IMR-90 (cell line): Measurements from ENCODE around the gene ZNF594. TPM values are rescaled to one million over a fixed set of nuclear protein-coding genes. Genes with fewer than 3 reads are reported as not detected.
"Not testable (repeated sequence)": the region's sequence is repeated elsewhere in the genome, so short reads cannot be mapped to it uniquely, and the experiment has no call there.

Experiments
- ATAC-seq: fragments of 200-7000 bp; cut with Tn5 transposase; 2 replicates; pipeline ENCODE4 v1.9.1; 2020; ENCODE audit warnings: low read depth, mild to moderate bottlenecking, moderate library complexity
- BruUV-seq: library from RNA; stranded (reverse); fragments of 400-500 nt; replicated peaks from 2 replicates; lab custom pipeline; 2021; lab: Mats Ljungman, UMichigan
- CTCF ChIA-PET: fragments of 300-600 bp; formaldehyde crosslinking; extraction: SDS; loops from one replicate; lab custom pipeline; 2021; ENCODE audit warnings: antibody characterized with exemption; lab: Yijun Ruan, JAX
- POLR2A ChIA-PET: fragments of 300-600 bp; sonication (Branson Sonifier 250); formaldehyde crosslinking; loops from one replicate; lab custom pipeline; 2022; ENCODE audit warnings: antibody characterized with exemption; ENCODE audit not compliant: unreplicated experiment; lab: Charles Lee
- DNase-seq: peaks from one replicate; pipeline ENCODE4 v3.0.0; 2013
- H2AFZ ChIP-seq: replicated peaks from 2 replicates; pipeline ENCODE3; 2013; ENCODE audit warnings: low read length, mild to moderate bottlenecking; ENCODE audit not compliant: poor library complexity
- H2AK5ac ChIP-seq: 2 replicates; pipeline ENCODE4 v1.6.1; 2013; ENCODE audit warnings: low read depth, low read length, inconsistent platforms
- H2AK9ac ChIP-seq: replicated peaks from 2 replicates; pipeline ENCODE3; 2013; ENCODE audit warnings: mild to moderate bottlenecking, low read depth, low read length, moderate library complexity; ENCODE audit not compliant: poor library complexity
- H2BK120ac ChIP-seq: 2 replicates; pipeline ENCODE4 v1.6.1; 2013; ENCODE audit warnings: low read depth, low read length, inconsistent platforms
- H2BK15ac ChIP-seq: 3 replicates; pipeline ENCODE4 v1.6.1; 2013; ENCODE audit warnings: low read depth, low read length, inconsistent platforms
- H2BK20ac ChIP-seq: 2 replicates; pipeline ENCODE4 v1.6.1; 2013; ENCODE audit warnings: low read depth, mild to moderate bottlenecking, inconsistent platforms, low read length, moderate library complexity
- H2BK5ac ChIP-seq: 2 replicates; pipeline ENCODE4 v1.6.1; 2013; ENCODE audit warnings: mild to moderate bottlenecking, low read depth, low read length, inconsistent platforms; ENCODE audit not compliant: poor library complexity, severe bottlenecking
- H3K14ac ChIP-seq: replicated peaks from 2 replicates; pipeline ENCODE4 v1.6.1; 2013; ENCODE audit warnings: low read depth, low read length, inconsistent platforms
- H3K18ac ChIP-seq: 2 replicates; pipeline ENCODE4 v1.6.1; 2013; ENCODE audit warnings: low read depth, low read length, control low read depth
- H3K23ac ChIP-seq: 2 replicates; pipeline ENCODE4 v1.6.1; 2013; ENCODE audit warnings: low read depth, low read length, inconsistent platforms
- H3K27ac ChIP-seq: 2 replicates; pipeline ENCODE4 v1.5.1; 2013; ENCODE audit warnings: mild to moderate bottlenecking, control low read depth, low read length; ENCODE audit not compliant: insufficient read depth
- H3K27me3 ChIP-seq: 2 replicates; pipeline ENCODE4 v1.6.1; 2013; ENCODE audit warnings: low read length; ENCODE audit not compliant: control insufficient read depth, insufficient read depth
- H3K36me3 ChIP-seq: 2 replicates; pipeline ENCODE4 v1.6.1; 2013; ENCODE audit warnings: low read length, mixed read lengths; ENCODE audit not compliant: control insufficient read depth, insufficient read depth
- H3K4ac ChIP-seq: 2 replicates; pipeline ENCODE4 v1.6.1; 2013; ENCODE audit warnings: low read depth, low read length, inconsistent platforms
- H3K4me1 ChIP-seq: 2 replicates; pipeline ENCODE4 v1.6.1; 2013; ENCODE audit warnings: low read length, mixed read lengths; ENCODE audit not compliant: control insufficient read depth, insufficient read depth
- H3K4me2 ChIP-seq: 2 replicates; pipeline ENCODE4 v1.6.1; 2013; ENCODE audit warnings: low read depth, mild to moderate bottlenecking, control low read depth, low read length, moderate library complexity
- H3K4me3 ChIP-seq: 2 replicates; pipeline ENCODE4 v1.5.1; 2013; ENCODE audit warnings: low read depth, mild to moderate bottlenecking, control low read depth, low read length, moderate library complexity; ENCODE audit not compliant: insufficient read depth
- H3K56ac ChIP-seq: 2 replicates; pipeline ENCODE4 v1.6.1; 2013; ENCODE audit warnings: low read length, inconsistent platforms; ENCODE audit not compliant: insufficient read depth; ENCODE audit errors: extremely low read depth
- H3K79me1 ChIP-seq, 2 experiments: 2 replicates each; pipeline ENCODE4 v1.6.1; 2013; ENCODE audit warnings: low read length in 2 of 2, inconsistent platforms in 1 of 2, low read depth in 1 of 2
- H3K9ac ChIP-seq: 2 replicates; pipeline ENCODE4 v1.6.1; 2013; ENCODE audit warnings: low read depth, low read length, control low read depth
- H3K9me1 ChIP-seq: 2 replicates; pipeline ENCODE4 v1.6.1; 2013; ENCODE audit warnings: low read length, inconsistent platforms; ENCODE audit not compliant: insufficient read depth
- H3K9me3 ChIP-seq: 2 replicates; pipeline ENCODE4 v1.6.1; 2013; ENCODE audit warnings: low read length; ENCODE audit not compliant: control insufficient read depth, insufficient read depth
- H4K20me1 ChIP-seq: 2 replicates; pipeline ENCODE4 v1.6.1; 2013; ENCODE audit warnings: low read length, inconsistent platforms; ENCODE audit not compliant: insufficient read depth
- H4K5ac ChIP-seq: 2 replicates; pipeline ENCODE4 v1.6.1; 2013; ENCODE audit warnings: mild to moderate bottlenecking, low read depth, low read length, control low read depth
- H4K8ac ChIP-seq, 2 experiments: 2 replicates each; pipeline ENCODE4 v1.6.1; 2013; ENCODE audit warnings: low read depth in 2 of 2, low read length in 2 of 2, control low read depth in 1 of 2, inconsistent platforms in 1 of 2
- H4K91ac ChIP-seq: 2 replicates; pipeline ENCODE4 v1.6.1; 2013; ENCODE audit warnings: low read depth, low read length, inconsistent platforms; ENCODE audit not compliant: insufficient read depth
- WGBS, 2 experiments: methylation state at CpG; one replicate each; pipeline versions ENCODE4 v1.1.5 to v1.1.7; 2013; ENCODE audit warnings: missing lambda C conversion rate in 2 of 2; ENCODE audit not compliant: insufficient read length in 1 of 2; ENCODE audit errors: extremely low coverage in 2 of 2; 5-methylcytosine and 5-hydroxymethylcytosine counted together
- dilution Hi-C: fragments of 300-500 bp; cut with HindIII; formaldehyde crosslinking; loops from one replicate; pipeline ENCODE4 v1.14.3; 2018; ENCODE audit warnings: low sequenced_read_pairs; ENCODE audit not compliant: unreplicated experiment
- in situ Hi-C: fragments of 300-500 bp; cut with MboI; formaldehyde crosslinking; loops from 3 replicates; pipeline ENCODE4 v1.14.3; 2019; ENCODE audit warnings: low sequenced_read_pairs, inconsistent platforms, mixed read lengths
- intact Hi-C: fragments of 100-400 bp; cut with micrococcal nuclease; formaldehyde crosslinking; loops from 2 replicates; pipeline ENCODE4 v1.10.0; 2022
- polyA plus RNA-seq, 3 experiments: library from polyadenylated mRNA; depleted of rRNA; stranded (reverse); fragments of >200 nt; gene quantifications; 2 replicates each; pipeline ENCODE4 v1.2.3, GENCODE V29; 2012; ENCODE audit warnings: low replicate concordance in 1 of 3
- total RNA-seq: library from RNA; depleted of rRNA; stranded (reverse); fragments of >200 nt; gene quantifications from 2 replicates; pipeline ENCODE4 v1.2.3, GENCODE V29; 2012

The ZNF594 gene
- total and polyA plus RNA-seq, 2 of the 4 experiments (the other 2 are of a cell fraction) = 2.5 to 7.2 TPM

GRCh38 chr17:5134571-5134970 lies 57.1 kb downstream of the ZNF594 start:
- 80% methylated on average over 1 of the region's 11 CpGs; no CpG with 5 or more reads in 1 of the 2 experiments for WGBS, 2 experiments
- H4K5ac ChIP-seq, H2BK5ac ChIP-seq, H2AFZ ChIP-seq, dilution Hi-C loops, H3K9me1 ChIP-seq, CTCF ChIA-PET, H2AK9ac ChIP-seq, H3K14ac ChIP-seq, H3K56ac ChIP-seq, H3K4me3 ChIP-seq, H3K23ac ChIP-seq, H2AK5ac ChIP-seq, H3K4me1 ChIP-seq, H3K4ac ChIP-seq, H4K91ac ChIP-seq, H2BK15ac ChIP-seq, H2BK120ac ChIP-seq, H3K4me2 ChIP-seq, BruUV-seq, POLR2A ChIA-PET, H3K9me3 ChIP-seq, H4K8ac ChIP-seq, H3K27me3 ChIP-seq, H2BK20ac ChIP-seq, H4K20me1 ChIP-seq, H3K27ac ChIP-seq, intact Hi-C loops, H3K18ac ChIP-seq, H3K79me1 ChIP-seq, H3K36me3 ChIP-seq, DNase-seq, in situ Hi-C loops, ATAC-seq, H3K9ac ChIP-seq: not testable (repeated sequence)

- H3K56ac ChIP-seq, H3K36me3 ChIP-seq, H3K79me1 ChIP-seq, H4K5ac ChIP-seq, H3K4ac ChIP-seq, H2AK9ac ChIP-seq, BruUV-seq, H3K18ac ChIP-seq, H3K14ac ChIP-seq, H3K9ac ChIP-seq, H2BK120ac ChIP-seq, CTCF ChIA-PET, H2BK15ac ChIP-seq, H3K4me1 ChIP-seq, H2AK5ac ChIP-seq, H4K8ac ChIP-seq, H2BK20ac ChIP-seq, POLR2A ChIA-PET, ATAC-seq, H2BK5ac ChIP-seq, H4K20me1 ChIP-seq, H3K9me1 ChIP-seq, H3K4me2 ChIP-seq, H3K4me3 ChIP-seq, intact Hi-C loops, H2AFZ ChIP-seq, H3K23ac ChIP-seq, H3K27ac ChIP-seq, in situ Hi-C loops, H3K9me3 ChIP-seq, H4K91ac ChIP-seq, DNase-seq, H3K27me3 ChIP-seq, dilution Hi-C loops: not testable (repeated sequence)
- WGBS, 2 experiments = 70% methylated on average over 2 of the region's 8 CpGs; no CpG with 5 or more reads in 1 of the 2 experiments
Measured at GRCh38 chr17:5133961-5134360, 57.7 kb downstream of the ZNF594 start.
